ENCODE measurements around the gene CFAP210. TPM values are rescaled to one million over a fixed set of nuclear protein-coding genes. Genes with fewer than 3 reads are reported as not detected.

The CFAP210 gene
- total RNA-seq, 1 experiment from 2014 or later = 0.94 TPM

DNA sequence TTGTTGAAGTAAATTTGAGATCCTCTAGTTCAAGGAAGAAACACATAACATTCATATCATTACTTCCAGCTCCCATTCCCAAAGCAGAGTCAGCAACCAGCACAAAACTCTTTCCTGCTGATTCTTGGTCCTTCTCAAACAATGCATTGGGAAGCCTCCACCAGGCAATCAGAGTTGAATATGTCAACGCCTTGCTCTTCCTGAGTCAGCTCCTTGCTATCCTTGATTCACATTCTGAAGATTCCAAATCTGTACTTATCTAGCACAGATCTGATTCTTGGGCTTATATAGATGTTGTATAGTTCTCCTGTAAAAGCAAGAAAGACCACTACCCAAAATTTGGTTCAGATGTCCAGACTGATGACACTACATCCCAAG is 29.6 kb downstream of the CFAP210 start:
- H4K20me1 ChIP-seq (ENCODE audit: control insufficient read depth, insufficient read depth, insufficient read length) = no peaks in the 10 kb centered on the region
- H3K23me2 ChIP-seq (ENCODE audit: insufficient read length, low read depth, low read length, poor library complexity, severe bottlenecking) = no peaks in the 10 kb centered on the region
- no peak overlapping the region for H2BK5ac ChIP-seq (ENCODE audit: insufficient read length, low read length)
- no peak overlapping the region for H2BK12ac ChIP-seq (ENCODE audit: insufficient read length, low read depth, low read length)
- no peak overlapping the region for H3K4ac ChIP-seq (ENCODE audit: low read depth, low read length)
- no peak for TF ChIP-seq CTCF (conservative IDR thresholded peaks at IDR 0.05)
- H3K23ac ChIP-seq (ENCODE audit: insufficient read length, low read depth, low read length) = no peak overlapping the region
- no peaks in the 10 kb centered on the region for H3K27me3 ChIP-seq (ENCODE audit: insufficient read depth, low read length)
- H3K27me3 Mint-ChIP-seq (ENCODE audit: low read depth) = no peaks in the 10 kb centered on the region
- H4K8ac ChIP-seq (replicated peaks; ENCODE audit: insufficient read length, low read depth, low read length) = no peak overlapping the region
- H3K36me3 Mint-ChIP-seq (ENCODE audit: insufficient read depth in 1 of 3, low read depth in 3 of 3) = no peaks in the 10 kb centered on the region
- no peak overlapping the region for H4K5ac ChIP-seq (ENCODE audit: insufficient read length, low read depth, low read length)
- no peaks in the 10 kb centered on the region for H3K79me2 ChIP-seq (ENCODE audit: insufficient read depth, low read length)
- WGBS (ENCODE audit: extremely low coverage, insufficient read length, low lambda C conversion rate) = no CpG with 5 or more reads among the region's 1 CpG
- no peak overlapping the region for H2BK20ac ChIP-seq (ENCODE audit: low read depth, low read length, poor library complexity, severe bottlenecking)
- no peak overlapping the region for H2AK5ac ChIP-seq (ENCODE audit: insufficient read length, low read length)
- H4K91ac ChIP-seq (ENCODE audit: insufficient read length, low read depth, low read length) = no peak overlapping the region
- no peak overlapping the region for H3K56ac ChIP-seq (ENCODE audit: insufficient read length, low read depth, low read length)
- H3K4me2 ChIP-seq (ENCODE audit: insufficient read depth, insufficient read length, low read length) = no peak overlapping the region
- H3K4me3 Mint-ChIP-seq = no peak overlapping the region
- no peak overlapping the region for H3T11ph ChIP-seq (ENCODE audit: low read length)
- no peaks in the 10 kb centered on the region for H3K4me1 ChIP-seq (ENCODE audit: insufficient read depth, low read length)
- no peak overlapping the region for H2BK15ac ChIP-seq (ENCODE audit: low read depth, low read length)
- no peaks in the 10 kb centered on the region for H3K9me3 Mint-ChIP-seq
- H3K9ac ChIP-seq (ENCODE audit: extremely low read depth, insufficient read length, low read length) = no peak overlapping the region
- H3K4me1 Mint-ChIP-seq = no peaks in the 10 kb centered on the region
- no peak overlapping the region for H2BK120ac ChIP-seq (ENCODE audit: low read depth, low read length, poor library complexity, severe bottlenecking)
- no peaks in the 10 kb centered on the region for H3K9me3 ChIP-seq (ENCODE audit: control insufficient read depth, low read depth, low read length)
- DNase-seq = no peak
- no peak overlapping the region for H3K14ac ChIP-seq (ENCODE audit: insufficient read depth, low read length)
- no peak overlapping the region for H2AFZ ChIP-seq (ENCODE audit: low read length)
- 0 out of 7 replicates have a peak overlapping the region, but pooled peaks of 1 of the 3 experiments have one; percentile 2 for H3K27ac Mint-ChIP-seq
- no peaks in the 10 kb centered on the region for H3K79me1 ChIP-seq (ENCODE audit: insufficient read depth, low read depth, low read length, poor library complexity, severe bottlenecking)
- H3K27ac ChIP-seq (ENCODE audit: insufficient read length, low read depth, low read length) = no peak overlapping the region
- H3K18ac ChIP-seq (ENCODE audit: insufficient read length, low read depth, low read length) = no peak overlapping the region

All from H9 (cell line).